ENCODE results near the gene TTC21A. TPM values are rescaled to one million over a fixed set of nuclear protein-coding genes. Genes with fewer than 3 reads are reported as not detected.

The TTC21A gene
- total and polyA plus RNA-seq, 3 donors from 2014 or later = 74.3 to 266 (median 101) TPM

DNA sequence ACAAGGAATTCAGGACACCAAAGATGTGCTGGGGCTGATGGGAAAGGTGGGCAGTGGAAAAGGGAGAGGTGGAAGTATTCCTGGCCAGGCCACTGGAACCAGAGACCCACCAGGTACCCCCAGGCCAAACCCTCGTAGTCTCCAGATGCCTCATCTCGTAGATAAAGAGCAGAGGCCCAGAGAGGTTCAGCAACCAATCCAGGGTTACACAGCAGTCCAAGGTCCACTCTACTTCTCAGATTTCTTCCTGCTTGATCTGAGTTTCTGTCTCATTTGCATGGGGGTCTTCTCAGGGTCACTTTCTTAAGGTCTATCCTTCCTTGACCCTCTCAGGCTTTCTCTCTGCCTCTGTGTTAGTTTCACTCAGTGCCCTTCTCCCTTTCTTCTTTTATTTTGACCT, 5.1 kb downstream of the TTC21A start:
- DNase-seq = no peak
- Histone ChIP-seq H3K36me3 (ENCODE audit: low read depth, missing control alignments) (no peaks in the 10 kb centered on the region), H3K9me3 (no peaks in the 10 kb centered on the region), H3K27me3 (no peaks in the 10 kb centered on the region), H3K4me1 (peaks cover 6% of the 10 kb centered on the region), H3K4me3 (no peak overlapping the region), H3K27ac (no peak overlapping the region)
- 90 to 100% methylated on average over 2 of the region's 2 CpGs for WGBS, 2 donors
- TF ChIP-seq, protein P1, sequence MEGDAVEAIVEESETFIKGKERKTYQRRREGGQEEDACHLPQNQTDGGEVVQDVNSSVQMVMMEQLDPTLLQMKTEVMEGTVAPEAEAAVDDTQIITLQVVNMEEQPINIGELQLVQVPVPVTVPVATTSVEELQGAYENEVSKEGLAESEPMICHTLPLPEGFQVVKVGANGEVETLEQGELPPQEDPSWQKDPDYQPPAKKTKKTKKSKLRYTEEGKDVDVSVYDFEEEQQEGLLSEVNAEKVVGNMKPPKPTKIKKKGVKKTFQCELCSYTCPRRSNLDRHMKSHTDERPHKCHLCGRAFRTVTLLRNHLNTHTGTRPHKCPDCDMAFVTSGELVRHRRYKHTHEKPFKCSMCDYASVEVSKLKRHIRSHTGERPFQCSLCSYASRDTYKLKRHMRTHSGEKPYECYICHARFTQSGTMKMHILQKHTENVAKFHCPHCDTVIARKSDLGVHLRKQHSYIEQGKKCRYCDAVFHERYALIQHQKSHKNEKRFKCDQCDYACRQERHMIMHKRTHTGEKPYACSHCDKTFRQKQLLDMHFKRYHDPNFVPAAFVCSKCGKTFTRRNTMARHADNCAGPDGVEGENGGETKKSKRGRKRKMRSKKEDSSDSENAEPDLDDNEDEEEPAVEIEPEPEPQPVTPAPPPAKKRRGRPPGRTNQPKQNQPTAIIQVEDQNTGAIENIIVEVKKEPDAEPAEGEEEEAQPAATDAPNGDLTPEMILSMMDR (IDR thresholded peaks at IDR 0.05) = no peak
- no peak for TF ChIP-seq POLR2A (IDR thresholded peaks at IDR 0.05)
- intact Hi-C loops (cut with DNase I; ENCODE audit: low total_unique reads) = no loop called here

- H3K4me3 ChIP-seq = no peak overlapping the region
- H3K9me3 ChIP-seq = no peaks in the 10 kb centered on the region
- TF ChIP-seq POLR2A (IDR thresholded peaks at IDR 0.05) = no peak
- TF ChIP-seq, protein P1 (IDR thresholded peaks at IDR 0.05) = no peak
- intact Hi-C loops (cut with DNase I; ENCODE audit: low total_unique reads) = no loop called here
- 64 to 74% methylated on average over 3 of the region's 3 CpGs for WGBS, 2 donors
- no peak for DNase-seq
- H3K27ac ChIP-seq = no peak overlapping the region
- H3K4me1 ChIP-seq = peaks cover 2% of the 10 kb centered on the region
- no peaks in the 10 kb centered on the region for H3K27me3 ChIP-seq
- H3K36me3 ChIP-seq (ENCODE audit: low read depth, missing control alignments) = no peaks in the 10 kb centered on the region
Observed at GRCh38 chr3:39113291-39113690, 5.8 kb downstream of the TTC21A start.

DNA sequence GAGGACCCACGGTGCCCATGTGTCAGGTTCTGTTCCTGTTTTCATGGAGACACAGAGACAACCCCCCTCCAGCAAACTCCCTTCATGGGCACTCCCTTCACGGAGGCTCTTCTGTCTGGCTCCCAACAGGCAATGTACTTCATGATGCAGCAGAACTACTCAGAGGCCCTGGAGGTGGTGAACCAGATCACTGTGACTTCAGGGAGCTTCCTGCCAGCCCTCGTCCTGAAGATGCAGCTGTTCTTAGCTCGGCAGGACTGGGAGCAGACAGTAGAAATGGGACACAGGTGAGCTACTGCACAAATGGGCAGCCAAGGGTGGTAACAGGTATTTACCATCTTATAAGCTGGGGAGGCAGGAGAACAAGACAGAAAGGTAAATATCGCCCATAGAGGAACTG, 7.0 kb downstream of the TTC21A start:
- Histone ChIP-seq H3K9me3 (no peaks in the 10 kb centered on the region), H3K27ac (no peak overlapping the region), H3K36me3 (ENCODE audit: low read depth, missing control alignments) (no peaks in the 10 kb centered on the region), H3K4me1 (no peaks in the 10 kb centered on the region), H3K27me3 (no peaks in the 10 kb centered on the region), H3K4me3 (no peak overlapping the region)
- intact Hi-C loops (cut with DNase I; ENCODE audit: low total_unique reads) = no loop called here
- no peak for DNase-seq
- WGBS, 2 donors = 88 to 91% methylated on average over 3 to 5 of the region's 5 CpGs
- no peak for TF ChIP-seq POLR2A (IDR thresholded peaks at IDR 0.05)
- TF ChIP-seq, protein P1 (IDR thresholded peaks at IDR 0.05) = no peak

DNA sequence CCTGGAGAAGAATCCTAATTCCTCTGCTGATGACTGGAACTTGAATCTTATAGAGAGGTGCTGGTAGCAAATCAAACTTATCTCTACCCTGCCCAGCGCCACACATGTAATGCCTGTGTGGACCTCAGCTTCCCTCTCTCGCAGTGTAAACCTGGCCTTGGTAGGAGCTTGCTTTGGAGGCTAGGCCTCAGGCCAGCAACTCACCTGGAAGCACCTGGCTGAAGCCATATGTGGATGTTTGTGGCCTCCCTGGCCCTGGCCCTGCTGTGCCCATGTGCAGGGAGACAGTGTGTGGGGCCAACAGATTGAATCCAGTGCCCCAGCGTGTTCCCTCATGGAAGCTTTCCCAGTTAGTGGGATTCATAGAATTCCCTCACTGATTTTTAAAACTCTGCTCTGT, 8.4 kb downstream of the TTC21A start:
- H3K27ac ChIP-seq = no peak overlapping the region
- H3K27me3 ChIP-seq = no peaks in the 10 kb centered on the region
- no peaks in the 10 kb centered on the region for H3K9me3 ChIP-seq
- intact Hi-C loops (cut with DNase I; ENCODE audit: low total_unique reads) = no loop called here
- DNase-seq = no peak
- no peaks in the 10 kb centered on the region for H3K36me3 ChIP-seq (ENCODE audit: low read depth, missing control alignments)
- H3K4me1 ChIP-seq = no peaks in the 10 kb centered on the region
- no peak for TF ChIP-seq POLR2A (IDR thresholded peaks at IDR 0.05)
- TF ChIP-seq, protein P1 (IDR thresholded peaks at IDR 0.05) = no peak
- WGBS, 2 donors = 92 to 94% methylated on average over 1 to 3 of the region's 3 CpGs
- H3K4me3 ChIP-seq = no peak overlapping the region

GRCh38 chr3:39118079-39118478, 10.6 kb downstream of the TTC21A start:
- H3K27me3 ChIP-seq = no peaks in the 10 kb centered on the region
- TF ChIP-seq POLR2A (IDR thresholded peaks at IDR 0.05) = no peak
- TF ChIP-seq, protein P1 (IDR thresholded peaks at IDR 0.05) = no peak
- intact Hi-C loops (cut with DNase I; ENCODE audit: low total_unique reads) = no loop called here
- WGBS, 2 donors = 92 to 93% methylated on average over 3 of the region's 3 CpGs
- no peak overlapping the region for H3K27ac ChIP-seq
- H3K4me1 ChIP-seq = no peaks in the 10 kb centered on the region
- H3K9me3 ChIP-seq = no peaks in the 10 kb centered on the region
- no peaks in the 10 kb centered on the region for H3K36me3 ChIP-seq (ENCODE audit: low read depth, missing control alignments)
- no peak overlapping the region for H3K4me3 ChIP-seq
- no peak for DNase-seq
